GM06990 (cell line): ENCODE data around the gene AOC2.

Experiments
- DNase-seq: peaks from one replicate; pipeline ENCODE4 v3.0.0-alpha.2; 2011; ENCODE audit not compliant: insufficient read length; ENCODE audit errors: extremely low read depth
- H3K27me3 ChIP-seq: replicated peaks from 2 replicates; pipeline ENCODE4 v1.6.0; 2011; ENCODE audit warnings: low read length; ENCODE audit not compliant: control insufficient read depth, insufficient read depth
- H3K36me3 ChIP-seq: 2 replicates; pipeline ENCODE4 v1.5.1; 2011; ENCODE audit warnings: low read length; ENCODE audit not compliant: control insufficient read depth, insufficient read depth
- H3K4me3 ChIP-seq: replicated peaks from 2 replicates; pipeline ENCODE4 v1.5.1; 2011; ENCODE audit warnings: low read depth, mild to moderate bottlenecking, control low read depth, low read length
- TF ChIP-seq, protein P1 (sequence below): IDR thresholded peaks from 2 replicates; pipeline ENCODE4 v1.5.1; 2011; ENCODE audit warnings: low read length, control low read depth, mild to moderate bottlenecking, inconsistent platforms; ENCODE audit not compliant: insufficient read depth, poor library complexity, severe bottlenecking

AOC2 gene

DNA sequence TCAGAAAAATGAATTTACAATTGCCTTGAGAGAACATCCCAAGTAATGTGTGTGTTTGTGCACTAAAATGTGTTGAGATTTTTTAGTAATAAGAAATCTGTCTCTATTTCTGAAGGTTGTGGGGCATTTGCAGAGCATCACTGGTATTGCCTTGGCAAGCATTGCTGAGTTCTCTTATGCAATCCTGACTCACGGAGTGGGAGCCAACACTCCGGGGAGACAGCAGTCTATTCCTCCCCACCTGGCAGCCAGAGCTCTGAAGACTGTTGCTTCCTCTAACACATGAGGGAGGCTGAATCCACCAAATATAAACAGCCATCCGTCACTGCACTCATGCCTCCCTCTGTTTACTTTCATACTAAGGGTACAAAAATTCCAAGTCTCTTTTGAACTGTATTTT is 35.1 kb upstream of the AOC2 start:
- DNase-seq = no peak
- H3K36me3 ChIP-seq = peaks cover 6% of the 10 kb centered on the region
- TF ChIP-seq, protein P1, sequence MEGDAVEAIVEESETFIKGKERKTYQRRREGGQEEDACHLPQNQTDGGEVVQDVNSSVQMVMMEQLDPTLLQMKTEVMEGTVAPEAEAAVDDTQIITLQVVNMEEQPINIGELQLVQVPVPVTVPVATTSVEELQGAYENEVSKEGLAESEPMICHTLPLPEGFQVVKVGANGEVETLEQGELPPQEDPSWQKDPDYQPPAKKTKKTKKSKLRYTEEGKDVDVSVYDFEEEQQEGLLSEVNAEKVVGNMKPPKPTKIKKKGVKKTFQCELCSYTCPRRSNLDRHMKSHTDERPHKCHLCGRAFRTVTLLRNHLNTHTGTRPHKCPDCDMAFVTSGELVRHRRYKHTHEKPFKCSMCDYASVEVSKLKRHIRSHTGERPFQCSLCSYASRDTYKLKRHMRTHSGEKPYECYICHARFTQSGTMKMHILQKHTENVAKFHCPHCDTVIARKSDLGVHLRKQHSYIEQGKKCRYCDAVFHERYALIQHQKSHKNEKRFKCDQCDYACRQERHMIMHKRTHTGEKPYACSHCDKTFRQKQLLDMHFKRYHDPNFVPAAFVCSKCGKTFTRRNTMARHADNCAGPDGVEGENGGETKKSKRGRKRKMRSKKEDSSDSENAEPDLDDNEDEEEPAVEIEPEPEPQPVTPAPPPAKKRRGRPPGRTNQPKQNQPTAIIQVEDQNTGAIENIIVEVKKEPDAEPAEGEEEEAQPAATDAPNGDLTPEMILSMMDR = no peak
- H3K4me3 ChIP-seq = no peak overlapping the region
- H3K27me3 ChIP-seq = no peaks in the 10 kb centered on the region

DNA sequence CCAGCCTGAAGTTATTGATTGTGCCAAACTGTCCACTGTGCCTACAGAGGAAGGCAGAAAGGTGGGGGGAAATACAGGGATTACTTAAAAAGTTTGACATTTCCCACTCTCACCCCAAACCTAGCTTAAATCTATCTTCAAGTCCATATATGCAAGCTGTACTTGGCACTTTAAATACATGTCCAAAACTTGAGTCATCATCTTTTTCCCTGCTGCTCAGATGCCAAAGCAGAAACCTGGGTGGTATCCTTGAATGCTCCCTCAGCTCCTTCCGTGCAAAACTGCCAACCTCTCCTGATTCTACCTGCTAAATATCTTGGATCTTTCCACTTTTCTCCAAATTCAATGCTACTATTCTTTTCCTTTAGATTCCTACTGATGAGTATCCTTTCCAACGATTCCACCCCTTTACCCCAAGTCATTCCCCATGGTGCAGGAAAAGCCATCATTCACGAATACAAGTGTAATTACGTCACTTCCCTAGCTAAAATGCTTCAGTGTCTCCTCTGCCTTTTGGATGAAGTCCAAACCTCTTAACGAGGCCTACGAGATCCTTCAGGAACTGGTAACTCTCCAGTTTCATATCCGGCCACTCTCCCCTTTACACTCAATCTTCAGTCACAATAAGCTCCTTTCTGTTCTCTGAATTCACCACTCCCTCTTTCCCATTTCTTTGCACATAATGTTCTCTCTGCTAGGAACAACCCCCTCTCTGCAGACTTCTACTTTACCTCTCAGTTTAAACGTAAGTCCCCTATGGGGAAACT is 29.6 kb upstream of the AOC2 start:
- H3K4me3 ChIP-seq = no peak overlapping the region
- H3K27me3 ChIP-seq = no peaks in the 10 kb centered on the region
- TF ChIP-seq, protein P1 = no peak
- DNase-seq = no peak
- H3K36me3 ChIP-seq = peaks cover 25% of the 10 kb centered on the region

DNA sequence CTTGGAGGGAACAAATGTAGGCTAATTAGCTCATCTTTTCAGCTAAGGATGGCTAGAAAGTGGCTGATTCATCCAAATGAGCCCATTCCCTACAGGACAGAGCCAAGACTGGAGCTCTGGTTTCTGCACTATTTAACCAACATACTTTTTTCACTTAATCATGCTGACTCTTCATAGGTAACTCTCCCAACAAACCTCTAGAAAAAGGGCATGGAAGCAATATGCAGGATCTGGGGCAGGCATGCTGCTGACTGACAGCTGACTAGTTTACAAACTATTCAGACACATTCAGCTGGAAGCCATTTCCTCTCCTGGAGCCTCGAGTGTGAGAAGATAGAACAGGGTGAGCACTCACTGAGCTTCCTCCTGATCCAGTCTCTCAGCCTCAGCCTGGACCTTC is 26.5 kb upstream of the AOC2 start:
- no peaks in the 10 kb centered on the region for H3K27me3 ChIP-seq
- no peak overlapping the region for H3K4me3 ChIP-seq
- TF ChIP-seq, protein P1 = no peak
- peaks cover 25% of the 10 kb centered on the region for H3K36me3 ChIP-seq
- no peak for DNase-seq

DNA sequence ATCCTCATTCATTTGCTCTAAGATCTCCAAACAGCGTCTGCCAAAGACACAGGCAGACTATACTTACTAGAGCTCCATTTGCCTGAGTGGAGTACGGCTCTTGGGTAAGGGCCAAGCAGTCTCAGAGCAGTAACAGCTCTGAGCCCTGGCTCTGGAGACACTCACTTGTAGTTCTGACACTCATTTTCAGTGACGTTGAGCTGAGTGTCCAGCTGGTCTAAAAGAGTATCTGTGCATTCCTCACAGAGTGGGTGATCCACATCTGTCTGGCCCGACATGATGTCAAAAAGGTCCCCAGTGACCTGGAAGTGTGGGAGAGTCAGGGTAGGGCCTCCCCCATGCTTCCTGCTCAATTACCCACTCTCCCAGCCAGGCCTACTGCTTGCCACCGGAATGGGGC is 26.0 kb upstream of the AOC2 start:
- H3K36me3 ChIP-seq = peaks cover 25% of the 10 kb centered on the region
- TF ChIP-seq, protein P1 = no peak
- no peak overlapping the region for H3K4me3 ChIP-seq
- no peak for DNase-seq
- no peaks in the 10 kb centered on the region for H3K27me3 ChIP-seq

DNA sequence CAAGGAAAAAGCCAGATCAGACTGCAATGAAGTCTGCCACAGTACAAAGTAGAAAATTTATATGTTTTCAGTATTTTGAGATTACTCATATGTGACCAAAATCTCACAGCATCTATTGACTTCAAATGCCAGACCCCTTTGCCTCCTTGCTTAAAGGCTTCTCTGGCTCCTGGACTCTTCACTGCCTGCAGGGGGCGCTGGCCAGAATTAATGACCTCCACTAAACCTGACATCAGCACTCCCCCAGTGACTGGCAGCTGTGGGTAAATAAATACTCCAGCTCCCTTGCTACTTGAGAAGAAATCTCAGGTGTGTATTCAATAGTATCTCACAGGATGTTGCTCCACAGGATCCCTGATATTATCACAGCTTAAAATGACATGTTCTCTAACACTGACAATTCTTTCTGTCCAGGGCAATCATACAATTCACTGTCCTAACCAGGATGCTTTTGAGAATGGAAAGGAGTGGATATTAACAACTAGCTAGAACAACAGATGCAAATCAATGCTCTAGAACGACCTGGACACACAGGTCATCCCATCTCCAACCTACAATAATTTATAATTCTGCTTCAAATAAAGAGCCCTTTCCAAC is 24.3 kb upstream of the AOC2 start:
- Histone ChIP-seq H3K36me3 (peaks cover 19% of the 10 kb centered on the region), H3K4me3 (no peak overlapping the region), H3K27me3 (no peaks in the 10 kb centered on the region)
- no peak for DNase-seq
- TF ChIP-seq, protein P1 = peak; percentile 85
